Neural crest cell (in vitro differentiated cells): ENCODE measurements around the gene SNRPE. TPM values are rescaled to one million over a fixed set of nuclear protein-coding genes. Genes with fewer than 3 reads are reported as not detected.

Source experiments
- DNase-seq: peaks from one replicate; pipeline ENCODE4 v3.0.0; 2021; ENCODE audit warnings: low read depth, mixed read lengths, low spot score
- H3K27ac Mint-ChIP-seq: one replicate; pipeline ENCODE4 v1.8.0; 2021; ENCODE audit warnings: mild to moderate bottlenecking, mixed read lengths; ENCODE audit not compliant: unreplicated experiment
- H3K27me3 Mint-ChIP-seq: 2 replicates; pipeline ENCODE4 v1.8.0; 2021; ENCODE audit warnings: low read depth, mild to moderate bottlenecking, mixed read lengths
- H3K36me3 Mint-ChIP-seq: 2 replicates; pipeline ENCODE4 v1.8.0; 2021; ENCODE audit warnings: low read depth, mild to moderate bottlenecking, mixed read lengths
- H3K4me1 Mint-ChIP-seq: 2 replicates; pipeline ENCODE4 v1.8.0; 2021; ENCODE audit warnings: mixed read lengths
- H3K4me3 Mint-ChIP-seq: one replicate; pipeline ENCODE4 v1.8.0; 2021; ENCODE audit warnings: mild to moderate bottlenecking, mixed read lengths
- H3K9me3 Mint-ChIP-seq: 2 replicates; pipeline ENCODE4 v1.8.0; 2021; ENCODE audit warnings: mixed read lengths
- CTCF ChIP-seq: fragments of 200-600 bp; sonication (generic); conservative IDR thresholded peaks from 2 replicates; pipeline ENCODE4 v1.5.0; 2021; ENCODE audit warnings: antibody characterized with exemption, mild to moderate bottlenecking
- total RNA-seq: library from RNA; stranded (reverse); gene quantifications from 2 replicates; pipeline ENCODE4 v1.2.1, GENCODE V29; 2021

Gene SNRPE
- total RNA-seq, 1 donor from 2014 or later: 308 TPM

GRCh38 chr1:203880606-203881005 is 19.2 kb downstream of the SNRPE start:
- Mint-ChIP-seq H3K27ac (no peak overlapping the region), H3K9me3 (no peaks in the 10 kb centered on the region), H3K4me3 (no peak overlapping the region), H3K4me1 (no peaks in the 10 kb centered on the region), H3K27me3 (no peaks in the 10 kb centered on the region), H3K36me3 (peaks cover 15% of the 10 kb centered on the region)
- TF ChIP-seq CTCF: no peak
- no peak for DNase-seq

GRCh38 chr1:203888807-203889251 is 27.4 kb downstream of the SNRPE start:
- H3K27me3 Mint-ChIP-seq: no peaks in the 10 kb centered on the region
- no peaks in the 10 kb centered on the region for H3K4me1 Mint-ChIP-seq
- no peak for TF ChIP-seq CTCF
- no peak overlapping the region for H3K27ac Mint-ChIP-seq
- DNase-seq: no peak
- H3K36me3 Mint-ChIP-seq: peaks cover 12% of the 10 kb centered on the region
- H3K9me3 Mint-ChIP-seq: peaks cover 2% of the 10 kb centered on the region
- no peak overlapping the region for H3K4me3 Mint-ChIP-seq

GRCh38 chr1:203891950-203892349 is 30.6 kb downstream of the SNRPE start:
- Mint-ChIP-seq H3K27me3 (no peaks in the 10 kb centered on the region), H3K9me3 (peaks cover 10% of the 10 kb centered on the region), H3K4me1 (no peaks in the 10 kb centered on the region), H3K4me3 (no peak overlapping the region), H3K36me3 (peaks cover 21% of the 10 kb centered on the region), H3K27ac (no peak overlapping the region)
- no peak for TF ChIP-seq CTCF
- no peak for DNase-seq

GRCh38 chr1:203898458-203899352 is 37.3 kb downstream of the SNRPE start:
- TF ChIP-seq CTCF: no peak
- Mint-ChIP-seq H3K9me3 (peaks cover 14% of the 10 kb centered on the region), H3K4me1 (no peaks in the 10 kb centered on the region), H3K27me3 (no peaks in the 10 kb centered on the region), H3K4me3 (no peak overlapping the region), H3K27ac (no peak overlapping the region), H3K36me3 (peaks cover 9% of the 10 kb centered on the region)
- no peak for DNase-seq

GRCh38 chr1:203899353-203899716 is 37.9 kb downstream of the SNRPE start:
- Mint-ChIP-seq H3K4me3 (no peak overlapping the region), H3K36me3 (peaks cover 8% of the 10 kb centered on the region), H3K27ac (no peak overlapping the region), H3K9me3 (peaks cover 13% of the 10 kb centered on the region), H3K4me1 (no peaks in the 10 kb centered on the region), H3K27me3 (no peaks in the 10 kb centered on the region)
- no peak for DNase-seq
- no peak for TF ChIP-seq CTCF
